Endothelial cell of umbilical vein (primary cell): ENCODE measurements around the gene LUC7L2. TPM values are rescaled to one million over a fixed set of nuclear protein-coding genes. Genes with fewer than 3 reads are reported as not detected.

Source experiments
- BruUV-seq: library from RNA; stranded (reverse); fragments of 400-500 nt; replicated peaks from 2 replicates; lab custom pipeline; 2021; lab: Mats Ljungman, UMichigan
- CTCF ChIA-PET: fragments of 300-600, 350-600 bp; sonication (Branson Sonifier 250); formaldehyde crosslinking; loops from one replicate; lab custom pipeline; 2021; ENCODE audit warnings: antibody characterized with exemption, inconsistent platforms; lab: Charles Lee
- POLR2A ChIA-PET: fragments of 300-600, 350-600 bp; sonication (Branson Sonifier 250); formaldehyde crosslinking; loops from one replicate; lab custom pipeline; 2021; ENCODE audit warnings: antibody characterized with exemption, inconsistent platforms; lab: Charles Lee
- DNase-seq: peaks from one replicate; pipeline ENCODE4 v3.0.0-alpha.2; 2011; ENCODE audit warnings: low read depth, low spot score
- FAIRE-seq: peaks from 2 replicates; lab custom pipeline; 2011; peaks lifted over from hg19 to GRCh38; lab: Jason Lieb, UNC
- H2AFZ ChIP-seq: 2 replicates; pipeline ENCODE4 v1.6.0; 2012; ENCODE audit warnings: low read depth, low read length, control low read depth, inconsistent platforms
- H3K27ac ChIP-seq: 2 replicates; pipeline ENCODE4 v1.5.1; 2011; ENCODE audit warnings: low read depth, mild to moderate bottlenecking, control low read depth, low read length, moderate library complexity; ENCODE audit not compliant: insufficient read depth
- H3K27me3 ChIP-seq, 2 experiments: 2 replicates each; pipeline versions ENCODE4 v1.6.0 to v1.6.1; 2011; ENCODE audit warnings: low read length in 2 of 2, mixed read lengths in 1 of 2; ENCODE audit not compliant: control insufficient read depth in 2 of 2, insufficient read depth in 2 of 2
- H3K36me3 ChIP-seq, 2 experiments: 2 replicates in 1 of 2; 3 replicates in 1 of 2; pipeline ENCODE4 v1.5.1; 2011; ENCODE audit warnings: low read length in 2 of 2, mild to moderate bottlenecking in 1 of 2, moderate library complexity in 1 of 2; ENCODE audit not compliant: control insufficient read depth in 2 of 2, insufficient read depth in 2 of 2; ENCODE audit errors: extremely low read depth in 1 of 2
- H3K4me1 ChIP-seq: 3 replicates; pipeline ENCODE4 v1.5.1; 2011; ENCODE audit warnings: mild to moderate bottlenecking, low read length; ENCODE audit not compliant: control insufficient read depth, insufficient read depth; ENCODE audit errors: extremely low read depth
- H3K4me2 ChIP-seq: 2 replicates; pipeline ENCODE4 v1.6.1; 2011; ENCODE audit warnings: low read length, control low read depth, mixed read lengths; ENCODE audit not compliant: insufficient read depth
- H3K4me3 ChIP-seq, 3 experiments: fragments of 200-600 bp in 1 of 3; sonication (generic), shearing (Covaris generic) in 1 of 3; replicated peaks in 1 of 3; 2 replicates each; pipeline ENCODE4 v1.5.1; 2011 to 2016; ENCODE audit warnings: control low read depth in 3 of 3, low read length in 3 of 3, mild to moderate bottlenecking in 2 of 3, inconsistent platforms in 1 of 3, low read depth in 1 of 3, moderate library complexity in 1 of 3; ENCODE audit not compliant: insufficient read depth in 1 of 3
- H3K79me2 ChIP-seq: 2 replicates; pipeline ENCODE4 v1.6.0; 2012; ENCODE audit warnings: low read length, inconsistent platforms; ENCODE audit not compliant: control insufficient read depth, insufficient read depth
- H3K9ac ChIP-seq: replicated peaks from 2 replicates; pipeline ENCODE3; 2011; ENCODE audit warnings: low read length, control low read depth; ENCODE audit not compliant: insufficient read depth; ENCODE audit errors: extremely low read depth
- H3K9me1 ChIP-seq: replicated peaks from 3 replicates; pipeline ENCODE4 v1.6.0; 2011; ENCODE audit warnings: mild to moderate bottlenecking, low read length; ENCODE audit not compliant: control insufficient read depth, insufficient read depth; ENCODE audit errors: extremely low read depth
- H3K9me3 ChIP-seq: replicated peaks from 2 replicates; pipeline ENCODE4 v1.5.1; 2012; ENCODE audit warnings: low read length, inconsistent platforms; ENCODE audit not compliant: control insufficient read depth, insufficient read depth
- H4K20me1 ChIP-seq: replicated peaks from 2 replicates; pipeline ENCODE3; 2011; ENCODE audit warnings: mild to moderate bottlenecking, low read length; ENCODE audit not compliant: control insufficient read depth, insufficient read depth; ENCODE audit errors: extremely low read depth
- EZH2 ChIP-seq: IDR thresholded peaks from 2 replicates; pipeline ENCODE4 v1.6.1; 2012; ENCODE audit warnings: borderline replicate concordance, low read depth, mild to moderate bottlenecking, moderate library complexity, low read length, inconsistent platforms; ENCODE audit not compliant: severe bottlenecking
- FOS ChIP-seq: IDR thresholded peaks from 2 replicates; pipeline ENCODE4 v1.6.1; 2011; ENCODE audit warnings: mild to moderate bottlenecking, low read length, moderate library complexity, borderline replicate concordance; ENCODE audit not compliant: insufficient read depth
- GATA2 ChIP-seq: IDR thresholded peaks from 2 replicates; pipeline ENCODE4 v1.7.0; 2011; ENCODE audit warnings: low read depth, mild to moderate bottlenecking, moderate library complexity, mixed read lengths, low read length; ENCODE audit not compliant: insufficient read length, insufficient read depth
- JUN ChIP-seq: IDR thresholded peaks from 2 replicates; pipeline ENCODE4 v1.6.1; 2011; ENCODE audit warnings: borderline replicate concordance, low read depth; ENCODE audit not compliant: insufficient read length, insufficient read depth
- MYC ChIP-seq: IDR thresholded peaks from one replicate; pipeline ENCODE4 v1.6.1; 2011; ENCODE audit warnings: mild to moderate bottlenecking, low read depth, low read length
- POLR2A ChIP-seq: IDR thresholded peaks from 2 replicates; pipeline ENCODE4 v1.6.1; 2012; ENCODE audit warnings: low read depth, mild to moderate bottlenecking, control low read depth, low read length
- POLR2AphosphoS5 ChIP-seq: IDR thresholded peaks from 2 replicates; pipeline ENCODE4 v1.6.1; 2012; ENCODE audit warnings: low read depth, mild to moderate bottlenecking, control low read depth, low read length, moderate library complexity; ENCODE audit not compliant: insufficient read depth
- dilution Hi-C: fragments of 300-500 bp; cut with MboI; formaldehyde crosslinking; loops from one replicate; pipeline ENCODE4 v1.15.0; 2019; ENCODE audit warnings: low sequenced_read_pairs; ENCODE audit not compliant: extremely low pct_ligation_motif_present
- intact Hi-C: fragments of 100-400 bp; cut with micrococcal nuclease; formaldehyde crosslinking; loops from one replicate; pipeline ENCODE4 v1.10.0; 2022
- polyA plus RNA-seq, 4 experiments: library from polyadenylated mRNA; depleted of rRNA in 3 of 4; stranded (reverse) in 3 of 4; unstranded in 1 of 4; fragments of >200 nt; gene quantifications; 2 replicates each; pipeline versions ENCODE4 v1.2.1 to v1.2.3, GENCODE V29; 2011 to 2012; ENCODE audit warnings: missing spikeins in 1 of 4
- total RNA-seq: library from RNA; stranded (reverse); gene quantifications from 2 replicates; pipeline ENCODE4 v1.2.3, GENCODE V29; 2021
- TF ChIP-seq, protein P1 (sequence below), 2 donors: IDR thresholded peaks; 1 replicate in 1 of 2; 2 replicates in 1 of 2; pipeline ENCODE4 v1.5.1; 2011; ENCODE audit warnings: low read length in 2 of 2, mild to moderate bottlenecking in 2 of 2, moderate library complexity in 2 of 2, control low read depth in 1 of 2, inconsistent platforms in 1 of 2, low read depth in 1 of 2; ENCODE audit not compliant: insufficient read depth in 1 of 2; ENCODE audit errors: extremely low read depth in 1 of 2
- TF ChIP-seq, protein P2 (sequence below): IDR thresholded peaks from 2 replicates; pipeline ENCODE4 v1.6.1; 2011; ENCODE audit not compliant: insufficient read depth, insufficient read length

The LUC7L2 gene
- total and polyA plus RNA-seq, 2 donors (not counting 3 experiments of a cell fraction or from before 2014, with no cell fraction given): 28.0 to 85.8 TPM

DNA sequence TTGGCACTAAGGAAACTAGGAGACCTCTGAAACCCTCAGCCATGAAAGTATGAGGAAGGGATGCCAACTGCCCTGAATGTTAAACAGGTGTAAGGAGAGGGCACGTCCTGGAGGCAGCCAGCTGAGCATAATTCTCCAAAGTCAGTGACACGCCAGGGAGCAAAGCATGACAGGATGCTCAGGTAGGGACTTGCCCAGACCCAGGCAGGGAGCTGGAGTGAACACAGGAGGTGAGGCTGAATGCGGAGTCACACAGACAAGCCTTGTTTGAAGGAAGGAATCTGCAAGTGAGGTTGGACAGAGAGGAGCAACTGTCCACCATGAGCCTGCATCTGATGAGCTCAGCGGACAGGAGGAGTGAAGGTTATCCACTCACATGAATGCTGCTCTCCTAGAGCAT, 82.3 kb downstream of the LUC7L2 start:
- TF ChIP-seq EZH2 (no peak), MYC (no peak), GATA2 (no peak), POLR2AphosphoS5 (no peak), JUN (no peak), POLR2A (no peak), FOS (no peak)
- TF ChIP-seq, protein P1, sequence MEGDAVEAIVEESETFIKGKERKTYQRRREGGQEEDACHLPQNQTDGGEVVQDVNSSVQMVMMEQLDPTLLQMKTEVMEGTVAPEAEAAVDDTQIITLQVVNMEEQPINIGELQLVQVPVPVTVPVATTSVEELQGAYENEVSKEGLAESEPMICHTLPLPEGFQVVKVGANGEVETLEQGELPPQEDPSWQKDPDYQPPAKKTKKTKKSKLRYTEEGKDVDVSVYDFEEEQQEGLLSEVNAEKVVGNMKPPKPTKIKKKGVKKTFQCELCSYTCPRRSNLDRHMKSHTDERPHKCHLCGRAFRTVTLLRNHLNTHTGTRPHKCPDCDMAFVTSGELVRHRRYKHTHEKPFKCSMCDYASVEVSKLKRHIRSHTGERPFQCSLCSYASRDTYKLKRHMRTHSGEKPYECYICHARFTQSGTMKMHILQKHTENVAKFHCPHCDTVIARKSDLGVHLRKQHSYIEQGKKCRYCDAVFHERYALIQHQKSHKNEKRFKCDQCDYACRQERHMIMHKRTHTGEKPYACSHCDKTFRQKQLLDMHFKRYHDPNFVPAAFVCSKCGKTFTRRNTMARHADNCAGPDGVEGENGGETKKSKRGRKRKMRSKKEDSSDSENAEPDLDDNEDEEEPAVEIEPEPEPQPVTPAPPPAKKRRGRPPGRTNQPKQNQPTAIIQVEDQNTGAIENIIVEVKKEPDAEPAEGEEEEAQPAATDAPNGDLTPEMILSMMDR (IDR thresholded peaks at IDR 0.05; ENCODE audit: extremely low read depth in 1 of 2, insufficient read depth in 1 of 2, low read depth in 1 of 2, low read length in 2 of 2): no peak
- TF ChIP-seq, protein P2, sequence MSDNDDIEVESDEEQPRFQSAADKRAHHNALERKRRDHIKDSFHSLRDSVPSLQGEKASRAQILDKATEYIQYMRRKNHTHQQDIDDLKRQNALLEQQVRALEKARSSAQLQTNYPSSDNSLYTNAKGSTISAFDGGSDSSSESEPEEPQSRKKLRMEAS: no peak
- intact Hi-C loops: no loop called here
- Histone ChIP-seq H3K9ac (no peak overlapping the region), H4K20me1 (no peaks in the 10 kb centered on the region), H3K9me1 (no peaks in the 10 kb centered on the region), H3K36me3 (no peaks in the 10 kb centered on the region), H3K4me3 (no peak overlapping the region), H3K27ac (no peak overlapping the region), H3K79me2 (no peaks in the 10 kb centered on the region), H3K27me3 (no peaks in the 10 kb centered on the region), H3K9me3 (no peaks in the 10 kb centered on the region), H2AFZ (no peak overlapping the region), H3K4me1 (no peaks in the 10 kb centered on the region), H3K4me2 (no peak overlapping the region)
- ChIA-PET CTCF (no interaction called here), POLR2A (interaction anchor here (0.5 kb wide), 1 partner anchor 269 kb away, joined by 5 read pairs; no protein-coding TSS in a partner anchor)
- dilution Hi-C loops: no loop called here
- FAIRE-seq (no peak), DNase-seq (no peak)
- no TSS peak for BruUV-seq
